GM12875 (cell line): ENCODE measurements around the gene F8.

Experiments
- H3K4me3 ChIP-seq: one replicate; pipeline ENCODE4 v1.5.1; 2011; ENCODE audit warnings: low read depth, low read length, control low read depth
- TF ChIP-seq, protein P1 (sequence below): IDR thresholded peaks from 2 replicates; pipeline ENCODE4 v1.5.1; 2011; ENCODE audit warnings: low read depth, mild to moderate bottlenecking, control low read depth, inconsistent platforms, low read length, moderate library complexity, borderline replicate concordance; ENCODE audit not compliant: insufficient read depth

The F8 gene

DNA sequence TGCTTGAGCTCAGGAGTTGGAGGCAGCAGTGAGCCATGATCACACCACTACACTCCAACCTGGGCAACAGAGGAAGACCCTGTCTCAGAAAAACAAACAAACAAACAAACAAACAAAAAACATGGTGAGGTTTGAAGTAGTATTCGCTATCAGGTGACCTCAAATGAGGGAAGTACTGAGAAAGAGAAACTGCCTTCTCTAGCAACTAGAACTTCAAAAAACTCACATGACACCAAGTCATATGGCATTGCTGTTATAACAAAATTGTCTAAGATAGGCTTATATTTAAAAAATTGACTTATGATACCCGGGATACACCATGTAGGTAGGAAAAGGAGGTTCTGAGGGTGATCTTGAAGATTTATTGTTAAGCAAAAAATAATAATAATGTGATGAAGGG lies 227.5 kb downstream of the F8 start:
- TF ChIP-seq, protein P1, sequence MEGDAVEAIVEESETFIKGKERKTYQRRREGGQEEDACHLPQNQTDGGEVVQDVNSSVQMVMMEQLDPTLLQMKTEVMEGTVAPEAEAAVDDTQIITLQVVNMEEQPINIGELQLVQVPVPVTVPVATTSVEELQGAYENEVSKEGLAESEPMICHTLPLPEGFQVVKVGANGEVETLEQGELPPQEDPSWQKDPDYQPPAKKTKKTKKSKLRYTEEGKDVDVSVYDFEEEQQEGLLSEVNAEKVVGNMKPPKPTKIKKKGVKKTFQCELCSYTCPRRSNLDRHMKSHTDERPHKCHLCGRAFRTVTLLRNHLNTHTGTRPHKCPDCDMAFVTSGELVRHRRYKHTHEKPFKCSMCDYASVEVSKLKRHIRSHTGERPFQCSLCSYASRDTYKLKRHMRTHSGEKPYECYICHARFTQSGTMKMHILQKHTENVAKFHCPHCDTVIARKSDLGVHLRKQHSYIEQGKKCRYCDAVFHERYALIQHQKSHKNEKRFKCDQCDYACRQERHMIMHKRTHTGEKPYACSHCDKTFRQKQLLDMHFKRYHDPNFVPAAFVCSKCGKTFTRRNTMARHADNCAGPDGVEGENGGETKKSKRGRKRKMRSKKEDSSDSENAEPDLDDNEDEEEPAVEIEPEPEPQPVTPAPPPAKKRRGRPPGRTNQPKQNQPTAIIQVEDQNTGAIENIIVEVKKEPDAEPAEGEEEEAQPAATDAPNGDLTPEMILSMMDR = no peak
- H3K4me3 ChIP-seq = no peak overlapping the region

DNA sequence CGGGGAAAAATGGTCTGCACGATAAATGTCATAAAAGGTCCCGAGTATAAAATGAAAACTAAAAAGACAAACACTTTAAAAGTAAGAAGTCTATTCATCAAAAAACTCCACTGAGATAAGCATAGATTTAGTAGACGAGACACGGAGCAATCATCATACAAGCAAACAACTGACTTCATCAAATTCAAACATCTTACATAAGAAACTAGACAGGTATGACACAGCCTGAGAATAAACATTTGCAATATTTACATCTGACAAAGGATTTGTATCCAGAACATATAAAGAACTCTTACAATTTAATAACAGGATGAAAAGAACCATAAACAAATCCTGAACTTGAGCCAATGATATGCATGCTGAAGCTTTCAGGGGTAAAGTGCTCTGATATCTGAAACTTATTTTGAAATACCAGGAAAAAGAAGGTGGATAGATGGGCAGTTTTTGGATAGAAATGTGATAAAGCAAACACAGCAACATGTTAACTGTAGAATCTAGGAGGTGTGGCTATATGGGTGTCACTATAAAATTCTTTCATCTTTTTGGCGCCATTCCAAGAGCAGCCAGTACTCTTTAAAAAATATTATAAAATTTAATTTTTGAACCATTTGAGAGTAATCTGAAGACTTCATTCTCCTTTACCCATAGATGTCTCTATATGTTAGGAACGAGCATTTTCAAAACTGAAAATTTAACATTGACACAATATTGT lies 229.3 kb downstream of the F8 start:
- TF ChIP-seq, protein P1 = no peak
- no peak overlapping the region for H3K4me3 ChIP-seq

DNA sequence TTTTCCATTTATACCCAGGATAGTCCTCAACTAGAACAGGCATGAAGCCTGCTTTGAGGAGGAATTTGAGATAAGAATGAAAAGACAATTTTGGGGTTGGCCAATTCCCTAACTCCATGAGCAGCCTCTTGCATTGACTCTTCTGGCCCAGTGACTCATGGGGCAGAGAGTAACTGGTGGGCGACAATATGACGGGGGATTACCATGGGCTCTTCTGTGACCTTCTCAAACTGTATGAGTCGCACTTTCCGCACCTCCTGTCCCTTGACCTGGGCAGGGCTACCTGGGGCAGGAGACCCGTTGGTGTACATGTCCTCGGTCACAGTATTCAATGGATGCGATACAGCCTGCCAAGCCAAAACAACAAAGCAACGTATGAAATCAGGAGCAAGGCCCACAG lies 230.6 kb downstream of the F8 start:
- TF ChIP-seq, protein P1 = no peak
- H3K4me3 ChIP-seq = no peak overlapping the region

DNA sequence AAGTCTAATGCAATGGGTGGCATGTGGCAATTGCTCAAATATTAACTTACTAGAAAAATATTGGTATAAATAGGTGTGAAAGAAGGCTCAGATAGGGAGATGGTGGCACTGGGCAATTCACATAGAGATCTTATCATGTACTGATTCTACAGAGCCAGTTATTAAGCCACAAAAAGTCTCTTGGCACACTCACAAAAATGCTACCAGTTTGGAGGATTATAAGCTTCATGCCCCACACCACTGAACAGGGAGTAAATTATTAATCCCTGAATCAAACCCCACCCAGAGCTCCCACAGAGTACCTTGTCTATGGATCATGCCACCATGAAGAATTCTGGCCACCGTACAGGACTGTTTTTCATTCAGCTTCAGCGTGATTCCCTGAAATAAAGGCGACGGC lies 231.1 kb downstream of the F8 start:
- TF ChIP-seq, protein P1 = no peak

More for the DNA sequence above, 231.1 kb downstream of the F8 start:
- no peak overlapping the region for H3K4me3 ChIP-seq
